ENCODE measurements around the gene FHL5.
A peak's percentile ranks its signal among the peaks of the same experiment; 100 is the strongest.
"Not testable (repeated sequence)": the region's sequence is repeated elsewhere in the genome, so short reads cannot be mapped to it uniquely, and the experiment has no call there.

The FHL5 gene, protein sequence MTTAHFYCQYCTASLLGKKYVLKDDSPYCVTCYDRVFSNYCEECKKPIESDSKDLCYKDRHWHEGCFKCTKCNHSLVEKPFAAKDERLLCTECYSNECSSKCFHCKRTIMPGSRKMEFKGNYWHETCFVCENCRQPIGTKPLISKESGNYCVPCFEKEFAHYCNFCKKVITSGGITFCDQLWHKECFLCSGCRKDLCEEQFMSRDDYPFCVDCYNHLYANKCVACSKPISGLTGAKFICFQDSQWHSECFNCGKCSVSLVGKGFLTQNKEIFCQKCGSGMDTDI

DNA sequence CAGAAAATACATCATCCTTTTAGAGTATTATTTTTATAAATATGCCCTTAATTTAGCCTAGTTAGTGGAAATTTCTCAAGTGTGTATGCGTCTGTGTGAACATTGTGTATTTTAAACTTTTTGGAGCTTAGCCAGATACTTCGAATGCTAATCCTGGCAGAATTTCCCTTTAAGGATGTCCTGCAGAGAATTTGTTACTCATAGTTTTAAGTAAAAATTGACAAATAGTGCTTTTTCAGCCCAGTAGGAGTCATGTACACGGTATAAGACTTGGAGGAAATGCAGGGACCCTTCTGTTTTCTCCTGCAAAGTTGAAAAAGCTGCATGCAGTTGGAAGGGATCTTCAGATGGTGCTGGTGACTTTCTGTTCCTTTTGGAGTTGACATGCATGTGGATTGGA, at the start of gene FHL5:
TSS of gene FHL5 (plus strand) at position 243 of the 400 bp plus-strand sequence. CDS start 40,486 bp downstream, outside the sequence.
- no peak for DNase-seq

DNA sequence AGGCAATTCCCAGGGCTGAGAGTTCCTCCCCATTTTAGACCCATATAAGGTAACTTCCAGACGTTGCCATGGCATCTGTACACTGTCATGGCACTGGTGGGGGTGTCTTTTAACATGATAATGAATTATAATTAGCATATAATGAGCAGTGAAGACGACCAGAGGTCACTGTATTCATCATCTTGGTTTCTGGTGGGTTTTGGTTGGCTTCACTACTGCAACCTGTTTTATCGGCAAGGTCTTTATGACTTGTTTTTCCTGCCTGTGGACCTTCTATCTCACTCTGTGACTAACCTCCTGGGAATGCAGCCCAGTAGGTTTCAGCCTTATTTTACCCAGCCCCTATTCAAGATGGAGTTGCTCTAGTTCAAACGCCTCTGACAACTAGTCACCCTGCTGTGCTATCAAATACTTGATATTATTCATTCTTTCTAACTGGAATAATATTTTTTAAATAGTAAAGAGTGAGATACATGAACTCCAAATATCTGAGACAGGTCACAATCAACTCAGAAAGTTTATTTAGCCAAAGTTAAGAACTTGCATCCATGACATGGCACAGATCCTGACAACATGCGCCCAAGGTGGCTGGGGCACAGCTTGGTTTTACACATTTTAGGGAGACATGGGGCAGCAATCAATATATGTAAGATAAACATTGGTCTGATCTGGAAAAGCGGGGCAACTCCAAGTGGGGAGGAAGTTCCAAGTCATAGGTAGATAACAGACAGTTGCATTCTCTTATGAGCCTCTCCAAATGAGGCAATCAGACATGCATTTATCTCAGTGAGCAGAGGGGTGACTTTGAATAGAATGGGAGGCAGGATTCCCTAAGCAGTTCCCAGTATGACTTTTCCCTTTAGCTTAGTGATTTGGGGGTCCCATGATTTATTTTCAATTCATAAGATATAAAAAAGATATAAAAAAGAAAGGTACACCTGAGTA, 42.5 kb upstream of the FHL5 start:
- DNase-seq: no peak

DNA sequence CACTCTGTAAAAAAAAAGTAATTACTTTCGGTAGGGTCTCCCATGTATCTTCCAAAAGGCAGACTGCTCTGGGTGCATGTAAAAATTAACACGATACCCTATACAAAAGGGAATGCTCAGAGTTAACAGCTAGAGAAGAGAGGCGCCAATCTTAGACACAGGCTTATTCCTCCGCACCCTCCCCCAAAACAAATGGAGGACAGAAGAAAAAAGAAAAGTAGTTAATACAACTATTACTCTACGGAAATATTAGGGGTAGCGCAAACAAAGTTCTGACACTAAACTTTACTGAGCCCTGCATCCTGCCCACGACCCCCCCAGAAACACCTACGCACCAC, 41.7 kb upstream of the FHL5 start:
- DNase-seq: no peak

DNA sequence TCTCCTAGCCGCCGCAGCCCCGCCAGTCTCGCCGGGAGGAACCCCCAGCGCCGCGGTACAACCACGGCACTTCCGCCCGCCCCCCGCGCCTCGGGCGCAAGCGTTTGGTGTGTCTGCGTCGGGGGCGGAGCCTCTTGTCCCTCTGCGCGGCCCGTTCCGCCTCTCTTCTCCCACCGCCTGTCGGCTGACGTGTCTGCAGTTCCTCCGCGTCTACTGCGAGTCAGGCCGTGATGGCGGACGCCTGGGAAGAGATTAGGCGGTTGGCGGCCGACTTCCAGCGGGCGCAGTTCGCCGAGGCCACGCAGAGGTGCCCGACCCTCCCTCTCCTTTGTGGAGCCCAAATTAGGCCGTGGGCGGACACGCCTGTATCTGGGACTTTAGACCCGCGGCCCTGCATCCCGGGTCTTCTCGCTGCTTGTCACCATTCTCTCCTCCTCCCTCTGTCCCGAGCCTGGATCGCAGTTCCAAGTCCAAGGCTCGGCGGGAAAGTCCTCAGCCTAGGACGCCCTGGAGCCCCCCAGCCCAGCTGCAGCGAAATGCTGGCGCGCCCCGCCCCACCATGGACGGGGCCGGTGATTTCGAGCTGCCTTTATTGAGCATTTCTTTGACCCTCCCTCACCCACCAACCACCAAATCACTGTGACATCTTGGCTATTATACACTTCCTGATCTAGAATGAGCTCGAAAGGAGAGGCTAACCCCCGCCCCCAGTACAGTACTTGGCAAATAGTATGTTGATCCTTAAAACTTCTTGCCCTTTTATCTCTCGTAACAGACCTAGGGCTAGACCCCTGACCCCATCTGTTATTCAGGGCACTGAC, 41.1 kb upstream of the FHL5 start, which contains the start of gene UFL1:
TSS of gene UFL1 (plus strand) at position 163 of the 821 bp plus-strand sequence. CDS start at position 231, 68 bp downstream.
- DNase-seq: peak; percentile 94

DNA sequence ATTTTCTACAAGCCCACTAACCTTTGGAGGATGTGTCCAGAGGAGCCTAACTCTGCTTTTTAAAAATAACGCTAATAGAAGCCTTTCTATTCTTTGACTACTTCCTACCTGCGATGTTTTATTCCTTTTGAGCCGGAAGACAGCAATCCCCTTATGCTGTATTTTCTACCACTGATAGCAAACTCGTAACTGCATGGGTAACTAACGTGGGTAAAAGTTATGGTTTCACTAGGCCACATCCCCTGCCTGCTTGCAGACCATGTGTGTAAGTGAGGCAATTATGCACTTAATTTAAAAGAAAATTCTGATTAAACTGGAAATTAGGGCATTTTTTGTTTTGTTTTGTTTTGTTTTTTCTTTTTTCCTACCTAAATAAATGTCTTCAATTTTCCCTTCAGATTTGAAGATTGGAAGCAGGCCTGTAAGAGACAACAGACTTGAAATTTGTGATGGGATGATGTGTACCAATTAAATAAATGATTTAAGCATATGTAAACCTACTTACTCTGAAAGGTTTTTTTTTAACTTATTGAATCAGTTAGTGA, 40.4 kb upstream of the FHL5 start:
- DNase-seq: no peak

DNA sequence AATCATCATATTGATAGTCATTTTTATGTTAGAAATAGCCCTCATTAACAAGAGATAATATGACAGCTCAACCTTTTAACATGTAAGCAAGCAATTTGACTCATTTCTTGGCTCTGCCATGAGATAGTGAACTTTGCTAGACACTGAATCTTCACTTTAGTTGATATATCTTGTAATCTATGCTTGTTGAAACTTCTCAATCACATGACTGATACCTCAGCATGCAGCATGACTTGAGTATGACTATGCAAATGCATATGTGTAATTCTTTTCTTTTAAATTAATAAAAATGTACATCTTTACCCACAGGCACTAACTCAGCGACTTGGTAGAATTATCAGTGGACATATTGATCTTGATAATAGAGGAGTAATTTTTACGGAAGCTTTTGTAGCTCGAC, 34.7 kb upstream of the FHL5 start:
- DNase-seq: no peak

DNA sequence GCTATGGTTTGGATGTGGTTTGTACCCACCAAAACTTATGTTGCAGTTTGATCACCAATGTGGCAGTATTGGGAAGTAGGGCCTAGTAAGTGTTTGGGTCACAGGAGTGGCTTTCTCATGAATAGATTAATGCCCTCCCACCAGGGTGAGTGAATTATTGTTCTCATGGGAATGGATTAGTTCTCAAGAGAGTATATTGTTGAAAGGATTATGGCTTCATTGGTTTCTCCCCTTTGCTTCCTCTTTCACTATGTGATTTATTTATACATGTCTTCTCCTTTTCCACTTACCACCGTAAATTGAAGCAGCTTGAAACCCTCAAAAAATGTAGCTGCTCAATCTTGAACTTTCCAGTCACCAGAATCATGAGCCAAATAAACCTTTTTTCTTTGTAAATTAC, 30.5 kb upstream of the FHL5 start:
- DNase-seq: no peak

DNA sequence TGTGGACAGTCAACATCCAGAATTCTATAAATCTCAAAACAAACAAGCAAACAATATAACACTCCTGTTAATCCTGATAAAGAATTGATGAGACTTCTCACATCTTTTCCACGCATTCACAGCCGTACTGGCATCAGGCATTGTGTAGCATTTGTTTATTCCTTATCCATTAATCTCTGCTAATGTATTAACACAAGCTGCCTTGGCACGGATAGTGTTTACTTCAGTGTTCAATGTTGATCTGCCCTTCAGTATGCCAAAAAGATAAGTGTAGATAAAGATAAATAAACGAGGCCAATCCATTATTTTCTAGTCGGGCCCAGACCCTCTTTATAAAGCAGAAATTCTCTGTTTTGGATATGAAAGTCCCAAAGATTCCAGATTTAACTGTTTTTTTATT, 25.2 kb upstream of the FHL5 start:
- DNase-seq: no peak

DNA sequence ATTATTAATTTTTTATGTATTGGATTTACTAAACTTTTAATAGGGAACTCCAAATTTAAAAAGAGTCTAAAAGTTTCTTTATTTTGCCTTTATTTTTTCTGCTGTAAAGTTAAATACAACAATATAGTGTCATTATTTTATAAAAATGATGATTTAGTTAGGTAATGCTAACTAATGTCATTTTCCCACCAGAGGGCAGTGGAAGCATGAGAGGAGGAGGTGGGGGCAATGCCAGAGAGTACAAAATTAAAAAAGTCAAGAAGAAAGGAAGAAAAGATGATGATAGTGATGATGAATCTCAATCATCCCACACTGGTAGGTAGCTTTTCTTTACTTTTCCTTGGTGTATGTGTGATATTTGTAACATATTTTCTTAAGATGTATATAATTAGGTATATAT, 20.2 kb upstream of the FHL5 start:
- DNase-seq: no peak

DNA sequence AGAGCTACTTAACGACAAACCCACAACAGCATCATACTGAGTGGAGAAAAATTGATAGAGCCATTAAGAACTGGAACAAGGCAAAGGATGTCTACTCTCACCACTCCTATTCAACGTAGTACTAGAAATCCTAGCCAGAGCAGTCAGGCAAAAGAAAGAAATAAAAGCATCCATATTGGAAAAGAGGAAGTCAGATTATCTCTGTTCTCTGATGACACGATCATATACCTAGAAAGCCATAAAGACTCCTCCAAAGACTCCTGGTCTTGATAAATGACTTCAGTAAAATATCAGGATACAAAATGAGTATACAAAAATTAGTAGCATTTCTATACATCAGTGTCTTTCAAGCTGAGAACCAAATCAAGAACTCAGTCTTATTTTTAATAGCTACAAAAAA, 17.0 kb upstream of the FHL5 start:
- DNase-seq: no peak

DNA sequence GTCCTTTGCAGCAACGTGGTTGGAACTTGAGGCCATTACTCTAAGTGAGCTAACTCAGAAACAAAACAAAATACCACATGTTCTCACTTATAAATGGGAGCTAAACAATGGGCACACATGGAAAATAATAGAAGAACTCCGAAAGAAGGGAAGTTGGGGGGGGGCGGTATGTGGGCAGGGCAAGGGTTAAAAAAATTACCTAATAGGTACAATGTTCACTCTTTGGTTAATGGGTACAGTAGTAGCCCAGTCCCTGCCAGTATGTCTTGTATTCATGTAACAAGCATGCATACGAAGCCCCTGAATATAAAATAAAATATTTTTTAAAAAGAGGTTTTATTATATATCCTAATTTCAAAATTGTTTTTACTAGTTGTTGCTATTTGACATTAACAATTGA, 15.3 kb upstream of the FHL5 start:
- DNase-seq: no peak

DNA sequence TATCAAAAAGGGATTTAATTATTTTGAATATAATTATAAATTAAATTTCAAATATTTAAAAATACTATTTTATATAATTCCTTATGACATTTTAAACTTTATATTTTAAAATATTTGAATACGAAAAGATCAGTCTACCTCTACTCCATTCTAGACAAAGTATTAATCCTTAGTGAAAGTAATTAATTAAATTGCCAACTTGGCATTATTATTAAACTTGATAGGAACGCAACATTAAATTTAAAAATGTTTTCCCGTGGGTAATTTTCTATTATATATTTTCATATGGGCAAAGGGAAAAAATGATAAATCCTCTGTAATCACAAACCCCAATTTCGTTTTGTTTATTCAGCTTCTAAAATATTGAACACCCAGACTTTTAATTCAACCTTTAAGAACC, 8.4 kb upstream of the FHL5 start:
- no peak for DNase-seq

DNA sequence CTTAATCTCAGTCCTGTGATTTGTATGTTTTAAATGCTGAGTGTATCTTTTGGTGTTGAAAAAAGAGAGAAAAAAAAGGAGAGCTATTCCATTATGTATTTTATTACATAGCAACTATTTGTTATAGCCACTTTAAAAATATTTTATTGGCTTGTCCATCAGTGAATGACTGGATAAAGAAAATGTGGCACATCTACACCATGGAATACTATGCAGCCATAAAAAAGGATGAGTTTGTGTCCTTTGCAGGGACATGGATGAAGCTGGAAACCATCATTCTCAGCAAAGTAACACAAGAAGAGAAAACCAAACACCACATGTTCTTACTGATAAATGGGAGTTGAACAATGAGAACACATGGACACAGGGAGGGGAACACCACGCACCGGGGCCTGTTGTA, 3.2 kb upstream of the FHL5 start:
- not testable (repeated sequence) for DNase-seq

DNA sequence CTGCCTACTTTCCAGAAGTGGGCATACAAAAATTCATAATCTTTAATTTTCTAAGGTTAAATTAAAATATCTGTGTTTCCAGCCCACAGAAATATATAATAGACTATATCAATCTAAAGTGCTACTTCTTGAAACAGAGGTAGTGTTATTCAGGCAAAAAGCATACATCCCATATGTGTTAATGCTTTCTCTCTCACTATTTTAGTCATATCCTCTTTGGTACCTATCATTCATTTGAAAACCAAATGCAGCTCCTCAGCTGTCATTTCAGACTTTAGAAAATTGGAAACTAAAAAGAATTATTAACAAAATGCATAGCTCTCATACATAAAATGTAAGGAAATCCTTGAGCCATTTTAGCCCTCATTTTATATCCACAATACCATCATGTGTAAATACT, 925 bp downstream of the FHL5 start:
- no peak for DNase-seq

DNA sequence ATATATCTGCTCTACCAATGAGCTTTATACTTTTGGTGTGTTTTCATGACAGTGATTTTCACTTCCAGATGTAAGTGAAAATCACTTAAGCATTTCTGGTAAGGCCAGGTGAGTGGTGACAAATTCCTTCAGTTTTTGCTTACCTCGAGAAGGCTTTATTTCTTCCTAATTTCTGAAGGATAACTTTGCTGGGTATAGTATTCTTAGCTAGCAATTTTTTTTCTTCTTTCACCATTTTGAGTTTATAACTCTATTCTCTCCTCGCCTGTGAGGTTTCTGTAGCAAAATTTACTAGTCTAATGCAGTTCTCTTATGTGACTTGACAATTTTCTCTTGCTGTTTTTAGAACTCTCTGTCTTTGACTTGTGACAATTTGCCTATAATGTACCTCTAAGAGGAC, 7.1 kb downstream of the FHL5 start:
- no peak for DNase-seq

DNA sequence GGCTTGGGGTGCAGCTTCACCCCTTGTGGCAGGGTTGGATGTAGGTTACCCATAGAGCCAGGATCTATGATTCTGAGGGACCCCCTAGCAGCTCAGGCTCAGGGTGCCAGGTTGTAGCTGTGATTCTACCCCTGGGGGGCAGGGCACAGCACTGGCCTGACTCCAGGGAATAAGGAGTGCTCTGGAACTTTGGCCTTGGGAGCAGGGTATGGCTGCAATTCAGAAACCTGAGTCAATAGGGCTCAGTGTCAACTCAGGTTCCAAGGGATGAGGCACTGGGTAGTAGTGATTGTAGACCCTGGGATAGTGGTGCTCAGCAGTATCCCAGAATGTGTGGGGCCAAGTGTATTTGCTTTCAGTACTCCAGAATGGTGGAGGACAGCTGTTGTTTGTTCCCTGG, 8.6 kb downstream of the FHL5 start:
- DNase-seq: no peak

DNA sequence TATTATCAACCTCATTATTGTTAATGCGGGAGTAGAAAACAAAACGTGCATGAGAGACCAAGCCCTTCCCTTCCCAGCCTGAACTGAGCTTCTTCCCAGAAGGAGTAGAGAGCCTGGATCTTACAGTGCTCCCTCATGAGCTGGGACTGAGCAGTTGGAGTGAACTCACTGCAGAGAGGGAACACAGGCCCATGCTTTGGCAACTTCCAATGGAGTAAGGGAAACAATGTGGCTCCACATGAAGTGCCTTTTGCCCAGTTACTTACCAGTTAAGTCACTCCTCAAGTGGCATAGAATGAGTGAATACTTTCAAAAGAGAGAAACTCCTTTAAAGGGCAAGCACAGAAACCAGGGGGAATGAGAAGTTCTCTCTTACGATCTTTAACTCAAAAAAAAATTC, 12.4 kb downstream of the FHL5 start:
- no peak for DNase-seq

DNA sequence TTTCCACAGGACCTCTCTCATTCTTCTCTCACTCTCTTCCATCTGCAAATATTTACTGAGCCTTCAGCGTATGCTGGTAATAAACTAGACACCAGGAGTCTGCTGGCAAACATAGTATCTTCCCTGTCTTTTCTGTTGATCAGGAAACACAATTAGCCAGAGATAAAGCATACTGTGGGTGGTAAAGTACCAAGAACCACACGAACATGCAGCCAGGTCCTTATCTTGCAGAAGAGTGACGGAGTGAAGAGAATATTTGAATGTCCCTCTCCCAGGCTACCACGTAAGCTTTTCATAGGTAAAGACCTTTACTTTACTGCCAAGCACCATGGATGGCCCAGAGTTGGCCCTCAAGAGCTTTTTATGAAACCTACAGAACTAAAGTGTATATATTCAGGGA, 13.3 kb downstream of the FHL5 start:
- no peak for DNase-seq

DNA sequence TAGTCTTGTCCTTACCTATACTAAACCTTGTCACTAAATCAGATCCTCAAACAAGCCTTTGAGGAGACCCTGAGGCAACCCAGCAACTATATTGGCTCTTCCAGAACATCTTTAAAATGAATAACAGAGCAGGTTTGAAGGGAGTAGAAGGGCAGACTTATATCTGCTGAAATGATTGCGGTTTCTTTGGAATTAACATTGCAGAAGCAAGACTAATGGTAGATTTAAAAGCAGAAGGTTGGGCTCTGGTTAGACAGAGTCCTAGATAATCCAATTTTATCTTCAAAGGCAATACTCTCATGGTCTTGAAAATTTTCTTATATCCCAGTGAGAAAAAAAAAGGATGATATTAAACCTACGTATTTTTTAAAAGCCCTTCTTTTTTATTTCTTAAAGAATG, 19.1 kb downstream of the FHL5 start:
- no peak for DNase-seq

DNA sequence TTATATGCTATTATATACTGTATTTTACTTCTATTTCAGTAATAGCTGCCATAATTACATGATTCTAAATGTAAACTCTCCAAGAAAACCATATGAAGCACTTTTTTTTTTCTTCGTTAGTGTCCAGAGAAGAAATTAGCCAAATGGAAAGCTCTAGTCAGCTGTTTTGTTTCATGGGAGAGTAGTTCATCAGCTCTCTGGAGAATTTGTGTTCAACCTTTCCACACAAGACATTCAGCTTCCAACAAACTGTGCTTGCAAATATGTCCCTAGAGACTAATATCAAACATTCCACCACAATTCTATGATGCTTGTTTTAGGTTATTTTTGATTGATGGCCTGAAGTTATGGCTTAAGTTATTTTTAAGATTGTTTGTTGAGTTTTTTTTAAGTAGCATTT, 19.5 kb downstream of the FHL5 start:
- no peak for DNase-seq

DNA sequence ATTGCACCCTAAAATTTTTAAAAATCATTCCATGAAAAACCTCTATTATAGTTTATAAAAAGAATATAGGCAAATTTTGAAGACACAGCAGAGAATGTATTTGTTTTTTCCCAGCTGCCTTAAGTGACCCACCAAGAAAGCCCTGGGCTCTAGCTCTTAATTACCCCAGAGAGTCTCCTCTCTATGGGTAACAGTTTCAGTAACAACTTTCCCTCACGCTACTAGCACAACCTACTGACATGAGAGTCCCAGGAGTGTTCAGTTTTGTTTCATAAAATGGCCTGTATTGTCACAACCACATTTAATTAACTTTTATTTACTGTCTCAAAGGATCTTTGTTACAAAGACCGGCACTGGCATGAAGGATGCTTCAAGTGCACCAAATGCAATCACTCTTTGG, 41.5 kb downstream of the FHL5 start:
- DNase-seq: no peak

DNA sequence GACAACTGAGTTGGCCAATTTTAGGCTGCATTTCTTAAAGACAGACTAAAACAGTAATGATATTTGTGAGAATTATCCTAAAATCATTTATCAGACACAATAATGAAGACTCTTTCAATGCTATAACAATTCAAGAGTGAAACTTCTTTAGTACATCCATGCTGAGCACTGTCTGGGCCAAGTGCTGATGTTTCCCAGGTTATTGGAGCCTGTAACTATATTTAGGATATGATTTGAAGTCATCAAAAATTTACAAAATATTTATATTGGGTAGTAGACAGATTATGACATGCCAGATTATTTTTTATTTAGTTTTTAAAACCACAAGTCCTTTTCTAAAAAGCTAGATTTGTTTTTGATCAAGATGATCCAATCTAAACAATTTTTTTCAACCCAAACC, 45.1 kb downstream of the FHL5 start:
- DNase-seq: no peak

DNA sequence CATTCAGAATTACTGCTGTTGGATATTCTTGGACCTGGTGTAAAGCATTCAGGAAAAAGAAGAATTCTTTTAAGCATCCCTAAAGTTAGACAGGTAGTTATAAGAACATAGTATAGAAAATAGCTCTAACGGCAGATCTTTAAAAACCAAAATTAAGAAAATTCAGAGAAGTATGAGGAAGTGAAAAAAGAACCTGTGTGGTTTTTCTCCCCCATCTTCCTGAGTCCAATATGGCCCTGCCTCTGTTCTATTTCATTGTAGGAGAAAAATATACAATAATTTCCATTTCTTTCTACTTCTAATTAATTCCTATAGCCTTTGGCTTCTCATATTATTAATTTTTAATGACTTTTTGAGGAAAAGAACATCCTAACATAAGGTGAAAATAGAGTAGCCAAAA, 47.1 kb downstream of the FHL5 start:
- DNase-seq: no peak

All from stimulated activated naive CD4-positive, alpha-beta T cell treated with Interleukin-2 at 50 U/mL for 16 hours (primary cell).